ENCODE data around the gene SEMA6A. TPM values are rescaled to one million over a fixed set of nuclear protein-coding genes. Genes with fewer than 3 reads are reported as not detected.
A peak's percentile ranks its signal among the peaks of the same experiment; 100 is the strongest.
"Not testable (repeated sequence)": the region's sequence is repeated elsewhere in the genome, so short reads cannot be mapped to it uniquely, and the experiment has no call there.

Gene SEMA6A
- total RNA-seq, 1 donor from 2014 or later = 4.5 TPM

GRCh38 chr5:116528519-116529234 lies 45.9 kb downstream of the SEMA6A start:
- intact Hi-C loops (cut with DNase I) = no loop called here
- DNase-seq (ENCODE audit: low spot score) = no peak

DNA sequence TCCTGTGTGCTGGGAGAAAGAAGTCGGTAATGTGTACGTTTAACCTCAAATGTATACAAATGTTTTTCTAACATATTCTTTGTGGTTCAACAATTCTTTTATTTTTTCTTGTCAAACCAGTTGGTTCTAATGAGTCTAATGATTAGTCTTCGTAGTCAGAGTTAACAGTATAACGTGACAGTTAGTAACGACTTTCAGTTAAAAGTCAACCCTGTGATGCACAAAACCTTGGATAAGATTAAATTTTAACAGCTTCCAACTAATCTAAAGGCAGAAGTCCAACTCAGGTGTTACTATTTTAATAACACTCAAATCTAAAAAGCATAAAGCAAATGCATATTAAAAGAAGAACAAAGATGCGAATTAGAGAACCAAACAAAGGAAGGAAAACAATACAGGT lies 47.0 kb downstream of the SEMA6A start:
- intact Hi-C loops (cut with DNase I) = no loop called here
- DNase-seq (ENCODE audit: low spot score) = no peak

DNA sequence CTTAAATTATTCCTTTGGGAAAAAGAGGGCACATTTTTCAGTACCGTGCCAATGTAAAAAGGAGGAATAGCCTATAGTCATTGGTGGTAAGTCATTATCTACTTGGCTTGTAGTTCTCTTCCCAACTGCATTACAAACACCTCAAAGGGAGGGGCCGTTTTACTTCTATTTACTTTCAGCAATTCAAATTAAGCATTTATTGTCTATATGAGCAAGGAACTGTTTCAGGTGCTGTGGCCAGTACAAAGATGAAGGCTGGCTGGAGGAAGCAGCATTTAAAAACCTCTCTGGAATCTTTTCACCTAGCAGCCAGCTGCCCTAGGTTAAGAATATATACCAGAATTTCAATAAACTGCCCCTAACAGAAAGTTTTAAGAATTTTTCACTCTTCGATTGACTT lies 48.9 kb downstream of the SEMA6A start:
- intact Hi-C loops (cut with DNase I) = no loop called here

GRCh38 chr5:116524966-116525365 lies 49.7 kb downstream of the SEMA6A start:
- no peak for DNase-seq (ENCODE audit: low spot score)
- intact Hi-C loops (cut with DNase I) = no loop called here

More for the DNA sequence above, 48.9 kb downstream of the SEMA6A start:
- no peak for DNase-seq (ENCODE audit: low spot score)

DNA sequence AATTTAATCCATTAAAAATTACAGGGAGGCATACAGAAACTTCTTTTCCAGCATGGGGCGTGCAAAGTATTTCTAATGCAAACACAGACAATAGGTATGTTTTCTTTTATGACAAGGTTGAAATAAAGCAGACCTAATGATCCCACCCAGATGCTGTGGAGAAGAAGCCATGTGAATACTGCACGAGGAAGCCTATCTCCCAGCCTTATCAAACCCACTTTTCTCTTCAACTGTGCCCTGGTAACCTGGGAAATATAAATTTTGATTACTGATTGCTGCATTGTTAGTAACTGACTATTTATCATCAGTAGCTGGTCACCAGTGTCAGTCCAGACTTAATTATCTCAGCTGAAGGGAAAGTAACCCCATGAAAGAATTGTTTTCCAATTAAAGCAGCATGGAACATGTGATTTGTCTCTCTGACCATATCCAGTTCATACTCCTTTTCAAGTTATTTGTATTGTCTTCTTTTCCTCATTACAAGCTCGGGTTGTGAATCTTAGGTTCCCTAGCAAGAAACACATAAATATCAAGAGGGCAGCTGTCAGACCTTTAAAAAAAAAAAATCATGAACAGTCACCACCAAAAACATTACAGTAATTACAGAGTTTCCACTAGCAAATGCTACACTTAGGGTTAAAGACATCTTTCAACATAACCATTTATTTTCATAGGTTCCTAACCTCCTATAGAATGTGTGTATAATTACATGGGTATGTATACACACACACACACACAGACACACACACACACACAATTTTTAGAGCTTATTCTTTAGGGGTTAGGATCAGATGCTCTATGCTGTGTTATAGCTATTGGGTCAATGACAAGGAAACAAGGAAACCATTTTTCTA lies 50.3 kb downstream of the SEMA6A start:
- no peak for DNase-seq (ENCODE audit: low spot score)
- intact Hi-C loops (cut with DNase I) = no loop called here

- intact Hi-C loops (cut with DNase I); DNase-seq (ENCODE audit: low spot score): not testable (repeated sequence)
These were observed 51.4 kb downstream of the SEMA6A start for GRCh38 chr5:116523182-116523581.

- no peak for DNase-seq (ENCODE audit: low spot score)
- intact Hi-C loops (cut with DNase I) = no loop called here
These were observed 52.1 kb downstream of the SEMA6A start for GRCh38 chr5:116522356-116523136.

GRCh38 chr5:116521173-116521872 lies 53.3 kb downstream of the SEMA6A start:
- DNase-seq (ENCODE audit: low spot score) = peak; percentile 76
- intact Hi-C loops (cut with DNase I) = no loop called here

GRCh38 chr5:116520771-116521170 lies 53.9 kb downstream of the SEMA6A start:
- intact Hi-C loops (cut with DNase I) = no loop called here
- DNase-seq (ENCODE audit: low spot score) = no peak

DNA sequence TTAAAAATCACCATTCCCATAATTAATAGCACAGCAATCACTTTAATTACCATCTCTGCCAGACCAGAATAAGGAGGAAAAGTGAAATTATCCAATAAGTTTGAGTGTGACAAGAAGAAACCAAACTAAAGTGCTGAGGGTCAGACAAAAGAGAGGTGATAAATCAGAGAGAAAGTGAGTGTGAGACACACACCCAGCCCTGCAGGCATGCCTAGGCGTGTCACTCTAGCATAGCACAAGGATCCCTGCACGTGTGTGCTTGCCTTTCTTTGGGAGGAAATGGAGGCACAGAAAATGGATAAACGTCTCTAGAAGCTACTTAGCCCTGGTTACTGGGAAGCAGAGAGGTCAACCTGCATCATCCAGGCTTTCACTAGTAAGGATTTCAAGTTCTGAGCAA lies 56.2 kb downstream of the SEMA6A start:
- intact Hi-C loops (cut with DNase I) = no loop called here
- DNase-seq (ENCODE audit: low spot score) = no peak

DNA sequence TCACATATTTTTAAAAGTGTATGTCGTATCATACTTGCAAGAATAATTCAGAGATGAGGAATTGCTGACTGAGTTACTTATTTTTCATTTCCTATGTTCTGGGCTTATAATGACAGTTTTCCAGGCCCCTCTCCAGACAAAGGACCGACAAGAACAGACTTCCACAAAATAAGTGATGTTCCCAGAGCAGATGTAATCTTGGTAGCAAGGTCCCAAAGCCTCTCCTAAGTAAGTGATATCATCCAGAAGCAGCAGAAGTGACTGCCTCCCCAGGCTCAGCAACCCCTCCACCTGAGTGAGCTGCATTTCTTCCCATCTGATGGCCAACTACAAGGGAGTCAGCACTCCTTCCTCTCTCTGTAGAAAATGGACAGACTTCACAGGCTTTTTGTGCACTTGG lies 57.1 kb downstream of the SEMA6A start:
- no peak for DNase-seq (ENCODE audit: low spot score)
- intact Hi-C loops (cut with DNase I) = no loop called here

GRCh38 chr5:116516021-116516420 lies 58.6 kb downstream of the SEMA6A start:
- no peak for DNase-seq (ENCODE audit: low spot score)

DNA sequence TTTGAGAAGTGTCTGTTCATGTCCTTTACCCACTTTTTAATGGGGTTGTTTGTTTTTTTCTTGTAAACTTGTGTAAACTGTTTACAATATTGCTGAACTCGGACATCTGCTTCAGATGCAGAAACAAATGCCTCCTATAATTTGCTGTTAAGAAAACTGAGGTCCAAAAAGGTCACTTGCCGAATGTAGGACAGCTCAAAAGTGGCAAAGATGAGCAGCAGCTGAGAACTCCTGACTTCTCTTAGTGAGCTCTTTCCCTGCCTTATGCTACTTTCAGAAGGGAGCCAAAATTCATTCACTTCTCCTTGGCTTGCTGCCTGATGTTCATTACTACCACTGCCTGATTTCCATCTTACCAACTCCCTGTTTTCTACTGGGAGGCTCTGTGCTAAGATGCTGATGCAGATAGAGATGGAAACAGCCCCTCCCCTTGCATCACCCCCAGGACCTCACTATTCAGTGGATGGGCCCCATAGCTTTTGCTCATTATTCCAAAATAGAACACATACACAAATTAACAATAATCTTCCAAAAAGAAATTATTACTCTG lies 60.1 kb downstream of the SEMA6A start:
- DNase-seq (ENCODE audit: low spot score) = no peak
- intact Hi-C loops (cut with DNase I) = no loop called here

More at GRCh38 chr5:116516021-116516420, 58.6 kb downstream of the SEMA6A start:
- intact Hi-C loops (cut with DNase I) = no loop called here

DNA sequence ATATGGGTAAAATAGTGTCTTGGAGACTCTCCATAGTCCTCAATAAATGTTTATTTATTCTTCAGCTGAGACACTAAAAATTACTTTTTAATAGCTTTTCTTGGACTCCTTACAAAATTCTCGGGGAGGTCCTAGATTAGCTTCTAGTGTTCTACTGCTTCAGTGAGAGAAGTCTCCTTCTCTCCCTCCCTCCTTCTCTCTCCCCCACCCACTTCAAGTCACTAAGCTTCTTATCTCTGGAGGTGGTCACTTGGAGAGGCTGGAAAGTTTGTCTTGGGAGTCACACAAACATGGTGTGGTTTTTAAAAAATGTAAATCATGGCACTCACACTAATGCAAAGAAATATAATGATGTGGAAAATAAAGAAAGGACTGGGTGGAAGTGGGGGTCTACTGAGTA lies 64.1 kb downstream of the SEMA6A start:
- DNase-seq (ENCODE audit: low spot score) = no peak
- intact Hi-C loops (cut with DNase I) = no loop called here

DNA sequence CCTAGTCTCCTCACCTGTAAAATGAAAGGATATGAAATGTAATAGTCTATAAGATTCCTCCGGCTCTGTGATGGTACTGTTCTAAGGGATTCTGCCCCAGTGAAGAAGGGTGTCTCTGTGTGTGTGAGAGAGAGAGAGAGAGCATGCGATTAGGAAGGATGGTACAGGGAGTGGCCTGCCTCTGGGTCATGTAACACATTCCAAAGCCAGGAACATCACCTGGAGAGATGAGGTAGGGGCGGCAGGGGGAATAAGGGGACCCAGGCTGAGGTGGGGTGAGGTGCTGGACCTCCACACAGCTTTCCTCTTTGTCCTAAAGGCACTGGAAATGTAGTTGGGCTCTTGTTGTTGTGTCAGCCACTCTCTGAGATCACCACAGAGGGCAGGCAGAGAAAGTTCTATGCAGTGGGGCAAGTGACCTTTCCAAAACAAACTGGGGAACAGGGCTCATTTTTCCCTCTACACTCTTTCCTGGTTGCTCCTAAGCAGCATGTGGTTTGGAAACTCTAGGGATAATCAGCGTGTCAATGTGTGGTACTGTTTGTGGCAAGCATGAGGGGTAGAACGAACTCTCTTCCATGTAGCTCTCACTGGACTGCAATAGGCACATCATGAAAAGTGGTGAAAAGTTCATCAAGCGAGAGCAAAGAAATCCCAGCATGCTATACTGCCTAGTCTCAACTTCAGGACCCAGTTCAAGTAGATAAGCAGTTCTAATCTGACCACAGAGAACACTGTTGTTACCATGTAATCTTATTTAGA lies 65.0 kb downstream of the SEMA6A start:
- no peak for DNase-seq (ENCODE audit: low spot score)
- intact Hi-C loops (cut with DNase I) = no loop called here

DNA sequence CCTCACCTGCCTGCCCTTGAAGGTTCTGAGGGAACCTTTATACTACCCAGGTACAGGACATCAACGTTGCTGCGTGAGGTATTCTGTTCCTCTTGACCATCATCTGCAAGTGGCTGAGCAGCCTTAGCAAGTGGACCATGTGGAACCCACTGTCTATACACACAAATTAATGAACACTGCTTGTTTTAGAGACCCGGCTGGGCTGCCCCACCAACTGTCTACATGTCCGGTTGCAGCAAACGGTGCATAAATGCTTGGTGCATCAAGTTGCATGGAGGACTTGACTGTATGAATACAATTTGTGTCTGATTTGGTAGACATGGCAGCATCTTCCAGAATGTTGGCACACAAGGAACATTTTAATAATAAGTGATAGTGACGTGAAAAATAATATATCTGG lies 65.8 kb downstream of the SEMA6A start:
- no peak for DNase-seq (ENCODE audit: low spot score)

GRCh38 chr5:116507941-116508655 lies 66.5 kb downstream of the SEMA6A start:
- intact Hi-C loops (cut with DNase I) = no loop called here
- no peak for DNase-seq (ENCODE audit: low spot score)

More for the DNA sequence above, 65.8 kb downstream of the SEMA6A start:
- intact Hi-C loops (cut with DNase I) = no loop called here

GRCh38 chr5:116507051-116507537 lies 67.5 kb downstream of the SEMA6A start:
- intact Hi-C loops (cut with DNase I) = no loop called here

More at GRCh38 chr5:116507051-116507537, 67.5 kb downstream of the SEMA6A start:
- DNase-seq (ENCODE audit: low spot score) = no peak
